Stimulated activated CD4-positive, alpha-beta T cell treated with anti-CD3 and anti-CD28 coated beads, Interleukin-15, amount 100 ng/mL, for 1 hour (primary cell): ENCODE data around the gene RBM5.
A peak's percentile ranks its signal among the peaks of the same experiment; 100 is the strongest.

Source experiments
- DNase-seq, 2 donors: peaks; one replicate each; pipeline ENCODE4 v3.0.0-alpha.2; 2020; ENCODE audit warnings: low read depth in 1 of 2, low spot score in 1 of 2

RBM5 gene

GRCh38 chr3:50138266-50139200 lies 49.8 kb downstream of the RBM5 start:
- DNase-seq = no peak

- DNase-seq = no peak
Observed at GRCh38 chr3:50139308-50139707, 50.6 kb downstream of the RBM5 start.

GRCh38 chr3:50139718-50140423 lies 51.2 kb downstream of the RBM5 start:
- no peak for DNase-seq

GRCh38 chr3:50140990-50141389 lies 52.3 kb downstream of the RBM5 start:
- DNase-seq = no peak

- no peak for DNase-seq
Observed at GRCh38 chr3:50146316-50146901, 57.7 kb downstream of the RBM5 start.

- DNase-seq = no peak
Observed at GRCh38 chr3:50147016-50147415, 58.3 kb downstream of the RBM5 start.

GRCh38 chr3:50147447-50147846 lies 58.7 kb downstream of the RBM5 start:
- DNase-seq = no peak

- no peak for DNase-seq
Observed at GRCh38 chr3:50147861-50148260, 59.1 kb downstream of the RBM5 start.

GRCh38 chr3:50150404-50150750 lies 61.7 kb downstream of the RBM5 start:
- no peak for DNase-seq

- DNase-seq = no peak
Observed at GRCh38 chr3:50150863-50151686, 62.4 kb downstream of the RBM5 start.

- no peak for DNase-seq
Observed at GRCh38 chr3:50151728-50152127, 63.0 kb downstream of the RBM5 start.

- DNase-seq = no peak
Observed at GRCh38 chr3:50153782-50154475, 65.2 kb downstream of the RBM5 start.

GRCh38 chr3:50154476-50154839 lies 65.7 kb downstream of the RBM5 start:
- DNase-seq = no peak

- DNase-seq = peak; percentile 36 to 64
Observed at GRCh38 chr3:50154840-50155490, 66.2 kb downstream of the RBM5 start, which contains the start of gene SEMA3F. TSS of gene SEMA3F (plus strand) at chr3:50155324. CDS start at chr3:50159623, 4,299 bp downstream.

- no peak for DNase-seq
Observed at GRCh38 chr3:50155491-50155878, 66.8 kb downstream of the RBM5 start.

GRCh38 chr3:50155891-50156290 lies 67.2 kb downstream of the RBM5 start:
- no peak for DNase-seq

GRCh38 chr3:50156549-50157493 lies 68.1 kb downstream of the RBM5 start:
- DNase-seq = no peak

GRCh38 chr3:50157827-50158529 lies 69.3 kb downstream of the RBM5 start:
- DNase-seq = no peak
